ENCODE measurements around the gene TEAD3.

Gene TEAD3

GRCh38 chr6:35427435-35427834 lies 69.4 kb downstream of the TEAD3 start:
- DNase-seq (ENCODE audit: low spot score): no peak
- FAIRE-seq: no peak

DNA sequence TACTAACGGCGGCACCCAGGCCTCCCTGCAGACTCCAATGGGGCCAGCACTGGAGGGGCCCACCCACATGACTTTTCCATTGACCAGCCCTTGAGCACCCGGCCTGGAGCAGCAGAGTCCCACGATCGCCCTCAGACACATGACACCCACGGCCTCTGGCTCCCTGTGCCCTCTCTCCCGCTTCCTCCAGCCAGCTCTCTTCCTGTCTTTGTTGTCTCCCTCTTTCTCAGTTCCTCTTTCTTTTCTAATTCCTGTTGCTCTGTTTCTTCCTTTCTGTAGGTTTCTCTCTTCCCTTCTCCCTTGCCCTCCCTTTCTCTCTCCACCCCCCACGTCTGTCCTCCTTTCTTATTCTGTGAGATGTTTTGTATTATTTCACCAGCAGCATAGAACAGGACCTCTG lies 70.8 kb downstream of the TEAD3 start:
- no peak for FAIRE-seq
- DNase-seq (ENCODE audit: low spot score): no peak

DNA sequence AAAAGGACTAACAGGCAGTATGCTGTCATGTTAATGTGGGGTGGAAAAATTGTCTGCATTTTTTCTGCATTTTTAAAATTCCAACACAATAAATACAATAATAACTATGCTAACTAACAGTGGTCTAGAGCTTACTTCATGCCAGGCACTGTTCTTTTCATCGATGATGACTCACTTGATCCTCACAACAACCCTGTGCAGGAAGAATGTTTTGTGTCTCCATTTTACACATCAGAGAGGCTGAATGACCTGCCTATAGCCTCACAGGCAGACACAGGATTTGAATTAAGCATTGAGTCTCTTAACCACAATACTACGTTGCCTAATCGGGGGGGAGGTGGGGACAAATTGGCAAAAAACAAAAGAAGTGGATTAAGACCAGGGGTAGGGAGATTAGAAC lies 71.6 kb downstream of the TEAD3 start:
- DNase-seq (ENCODE audit: low spot score): peak; percentile 76
- peak; percentile 20 for FAIRE-seq

All from urothelium cell line (cell line).